ENCODE measurements around the gene ORC2. TPM values are rescaled to one million over a fixed set of nuclear protein-coding genes. Genes with fewer than 3 reads are reported as not detected.

The ORC2 gene
- total RNA-seq, 1 experiment from 2014 or later = 49.6 TPM

DNA sequence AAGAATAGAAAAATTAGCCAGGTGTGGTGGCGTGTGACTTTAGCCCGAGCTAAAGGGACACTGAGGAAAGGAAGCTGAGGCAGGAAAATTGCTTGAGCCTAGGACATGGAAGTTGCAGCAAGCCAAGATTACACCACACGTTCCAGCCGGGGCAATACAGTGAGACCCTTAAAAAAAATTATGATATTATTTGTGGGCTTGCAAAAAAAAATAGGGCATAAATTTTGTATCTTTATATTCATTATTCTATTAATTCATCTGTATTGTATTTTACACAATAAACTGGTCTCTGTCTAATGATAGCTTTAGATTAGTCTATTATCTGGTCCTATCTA lies 18.1 kb downstream of the ORC2 start:
- Mint-ChIP-seq H3K4me3 (ENCODE audit: low read depth, unreplicated experiment) (peak overlapping the region; percentile 45), H3K4me1 (ENCODE audit: low read depth, unreplicated experiment) (peaks cover 36% of the 10 kb centered on the region), H3K27me3 (ENCODE audit: unreplicated experiment) (no peaks in the 10 kb centered on the region), H3K27ac (ENCODE audit: unreplicated experiment) (peak overlapping the region; percentile 97), H3K36me3 (ENCODE audit: insufficient read depth, unreplicated experiment) (peaks cover 74% of the 10 kb centered on the region), H3K9me3 (ENCODE audit: low read depth, unreplicated experiment) (no peaks in the 10 kb centered on the region)
- intact Hi-C loops (cut with micrococcal nuclease; ENCODE audit: unreplicated experiment) = no loop called here
- DNase-seq = no peak
- CTCF ChIA-PET = interaction anchor here (1.0 to 1.2 kb wide), 3 partner anchors 22 to 238 kb away, joined by 4 to 7 read pairs (median 4); partner anchors contain the start of gene CASP10
- BruUV-seq (replicated peaks) = no TSS peak
- TF ChIP-seq, protein P1, sequence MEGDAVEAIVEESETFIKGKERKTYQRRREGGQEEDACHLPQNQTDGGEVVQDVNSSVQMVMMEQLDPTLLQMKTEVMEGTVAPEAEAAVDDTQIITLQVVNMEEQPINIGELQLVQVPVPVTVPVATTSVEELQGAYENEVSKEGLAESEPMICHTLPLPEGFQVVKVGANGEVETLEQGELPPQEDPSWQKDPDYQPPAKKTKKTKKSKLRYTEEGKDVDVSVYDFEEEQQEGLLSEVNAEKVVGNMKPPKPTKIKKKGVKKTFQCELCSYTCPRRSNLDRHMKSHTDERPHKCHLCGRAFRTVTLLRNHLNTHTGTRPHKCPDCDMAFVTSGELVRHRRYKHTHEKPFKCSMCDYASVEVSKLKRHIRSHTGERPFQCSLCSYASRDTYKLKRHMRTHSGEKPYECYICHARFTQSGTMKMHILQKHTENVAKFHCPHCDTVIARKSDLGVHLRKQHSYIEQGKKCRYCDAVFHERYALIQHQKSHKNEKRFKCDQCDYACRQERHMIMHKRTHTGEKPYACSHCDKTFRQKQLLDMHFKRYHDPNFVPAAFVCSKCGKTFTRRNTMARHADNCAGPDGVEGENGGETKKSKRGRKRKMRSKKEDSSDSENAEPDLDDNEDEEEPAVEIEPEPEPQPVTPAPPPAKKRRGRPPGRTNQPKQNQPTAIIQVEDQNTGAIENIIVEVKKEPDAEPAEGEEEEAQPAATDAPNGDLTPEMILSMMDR (IDR thresholded peaks at IDR 0.05; ENCODE audit: unreplicated experiment) = no peak

DNA sequence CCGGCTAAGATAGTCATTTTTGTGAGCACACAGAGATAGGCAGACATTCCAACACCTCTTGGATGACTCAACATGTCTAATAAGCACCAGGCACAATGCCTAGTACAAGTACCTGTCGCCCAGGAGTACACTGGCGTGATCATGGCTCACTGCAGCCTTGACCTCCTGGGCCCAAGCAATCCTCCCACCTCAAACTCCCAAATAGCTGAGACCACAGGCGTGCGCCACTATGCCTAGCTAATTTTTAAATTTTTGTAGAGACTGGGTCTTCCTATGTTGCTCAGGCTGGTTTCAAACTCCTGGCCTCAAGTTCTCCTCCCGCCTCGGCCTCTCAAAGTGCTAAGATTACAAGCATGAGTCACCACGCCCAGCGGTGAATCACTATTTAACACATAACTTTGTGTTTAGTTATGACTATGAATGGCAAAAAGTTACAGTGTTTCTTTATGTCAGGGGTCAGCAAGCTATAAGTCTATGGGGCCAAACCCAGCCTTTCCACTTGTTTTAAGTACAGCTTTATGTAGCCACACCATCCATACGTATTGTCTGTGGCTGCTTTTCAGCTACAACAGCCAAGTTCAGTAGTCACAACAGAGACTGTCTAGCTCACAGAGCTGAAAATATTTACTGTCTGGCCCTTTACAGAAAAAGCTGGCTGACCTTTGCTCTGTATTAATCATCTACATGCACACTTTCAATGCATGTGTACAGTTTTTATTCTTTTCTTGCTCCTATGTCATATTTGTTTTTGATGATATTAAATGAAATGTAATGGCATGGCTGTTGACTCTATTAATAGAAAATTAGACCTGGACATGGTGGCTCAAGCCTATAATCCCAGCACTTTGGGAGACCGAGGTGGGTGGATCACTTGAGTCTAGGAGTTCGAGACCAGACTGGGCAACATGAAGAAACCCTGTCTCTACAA lies 18.7 kb downstream of the ORC2 start:
- BruUV-seq (replicated peaks) = no TSS peak
- intact Hi-C loops (cut with micrococcal nuclease; ENCODE audit: unreplicated experiment) = loop anchor here (1.0 kb wide), 1 partner anchor 233 kb away; no protein-coding TSS in a partner anchor
- Mint-ChIP-seq H3K4me1 (ENCODE audit: low read depth, unreplicated experiment) (peaks cover 36% of the 10 kb centered on the region), H3K36me3 (ENCODE audit: insufficient read depth, unreplicated experiment) (peaks cover 75% of the 10 kb centered on the region), H3K4me3 (ENCODE audit: low read depth, unreplicated experiment) (peak overlapping the region; percentile 45), H3K27me3 (ENCODE audit: unreplicated experiment) (no peaks in the 10 kb centered on the region), H3K27ac (ENCODE audit: unreplicated experiment) (peak overlapping the region; percentile 97), H3K9me3 (ENCODE audit: low read depth, unreplicated experiment) (no peaks in the 10 kb centered on the region)
- TF ChIP-seq, protein P1 (IDR thresholded peaks at IDR 0.05; ENCODE audit: unreplicated experiment) = no peak
- CTCF ChIA-PET = interaction anchor here (1.0 to 1.2 kb wide), 3 partner anchors 22 to 238 kb away, joined by 4 to 7 read pairs (median 4); partner anchors contain the start of gene CASP10
- DNase-seq = peak; percentile 75

DNA sequence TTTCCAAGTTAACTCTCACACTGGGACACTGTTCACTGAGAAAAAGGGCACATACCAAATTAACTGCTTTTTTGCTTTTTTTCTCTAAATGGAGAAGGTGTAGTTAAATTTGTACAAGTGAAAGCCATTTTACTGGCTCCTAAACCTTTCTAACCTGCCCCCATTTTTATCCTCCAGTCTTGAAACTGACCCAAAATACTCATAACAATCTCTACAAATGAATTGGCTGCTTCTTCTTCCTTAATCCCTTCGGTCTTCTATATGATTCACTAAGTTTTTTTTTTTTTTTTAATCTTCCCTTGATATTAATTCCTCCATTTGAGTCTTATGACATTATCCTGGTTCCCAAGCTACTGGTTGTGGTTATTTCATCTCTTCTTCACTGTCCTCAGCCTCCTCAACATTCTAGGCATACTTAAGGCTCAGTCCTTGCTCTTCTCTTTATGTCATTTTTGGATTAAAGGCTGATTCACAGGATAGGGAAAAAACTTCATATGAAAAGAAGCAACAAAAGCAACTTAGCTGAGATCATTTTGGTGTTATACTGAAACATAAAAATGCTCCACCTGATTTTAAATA lies 19.8 kb downstream of the ORC2 start:
- BruUV-seq (replicated peaks) = no TSS peak
- CTCF ChIA-PET = interaction anchor here (0.6 kb wide), 1 partner anchor 98 kb away, joined by 3 read pairs; no protein-coding TSS in a partner anchor

DNA sequence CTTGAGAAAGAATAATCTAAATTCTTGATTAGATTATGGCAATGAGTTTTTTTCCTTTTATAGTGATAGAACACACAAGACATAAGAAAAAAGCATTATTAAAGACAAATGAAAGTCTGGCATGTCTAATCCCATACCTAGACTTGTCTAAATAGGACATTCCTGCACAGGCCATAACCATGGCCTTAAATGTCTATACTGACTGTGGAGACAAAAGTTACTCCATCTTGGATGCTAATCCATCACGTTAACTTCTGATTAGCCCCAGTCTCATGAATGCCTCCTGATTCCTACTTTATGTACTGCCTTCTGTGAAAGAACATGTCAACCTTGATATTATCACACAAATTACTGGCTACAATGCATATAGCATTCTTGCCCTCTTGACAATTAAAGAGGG lies 23.6 kb downstream of the ORC2 start:
- no peak for DNase-seq
- intact Hi-C loops (cut with micrococcal nuclease; ENCODE audit: unreplicated experiment) = no loop called here
- no peaks in the 10 kb centered on the region for H3K9me3 Mint-ChIP-seq (ENCODE audit: low read depth, unreplicated experiment)
- CTCF ChIA-PET = interaction anchor here (1.1 kb wide), 1 partner anchor 129 kb away, joined by 3 read pairs; no protein-coding TSS in a partner anchor
- no peak overlapping the region for H3K4me3 Mint-ChIP-seq (ENCODE audit: low read depth, unreplicated experiment)
- no peaks in the 10 kb centered on the region for H3K27me3 Mint-ChIP-seq (ENCODE audit: unreplicated experiment)
- no TSS peak for BruUV-seq (replicated peaks)
- peaks cover 15% of the 10 kb centered on the region for H3K4me1 Mint-ChIP-seq (ENCODE audit: low read depth, unreplicated experiment)
- TF ChIP-seq, protein P1 (IDR thresholded peaks at IDR 0.05; ENCODE audit: unreplicated experiment) = no peak
- peaks cover 61% of the 10 kb centered on the region for H3K36me3 Mint-ChIP-seq (ENCODE audit: insufficient read depth, unreplicated experiment)
- H3K27ac Mint-ChIP-seq (ENCODE audit: unreplicated experiment) = no peak overlapping the region

More for the DNA sequence above, 19.8 kb downstream of the ORC2 start:
- Mint-ChIP-seq H3K27ac (ENCODE audit: unreplicated experiment) (peak overlapping the region; percentile 97), H3K4me3 (ENCODE audit: low read depth, unreplicated experiment) (no peak overlapping the region), H3K4me1 (ENCODE audit: low read depth, unreplicated experiment) (peaks cover 36% of the 10 kb centered on the region), H3K36me3 (ENCODE audit: insufficient read depth, unreplicated experiment) (peaks cover 73% of the 10 kb centered on the region), H3K27me3 (ENCODE audit: unreplicated experiment) (no peaks in the 10 kb centered on the region), H3K9me3 (ENCODE audit: low read depth, unreplicated experiment) (no peaks in the 10 kb centered on the region)
- no peak for DNase-seq
- TF ChIP-seq, protein P1 (IDR thresholded peaks at IDR 0.05; ENCODE audit: unreplicated experiment) = no peak
- intact Hi-C loops (cut with micrococcal nuclease; ENCODE audit: unreplicated experiment) = loop anchor here (1.0 kb wide), 1 partner anchor 234 kb away; no protein-coding TSS in a partner anchor

Data from Calu3 (cell line).